K562 (cell line): ENCODE results near the gene CCDC27. TPM values are rescaled to one million over a fixed set of nuclear protein-coding genes. Genes with fewer than 3 reads are reported as not detected.

Source experiments
- BRCA1 ChIP-seq, 2 experiments: fragments of 450-650 bp in 1 of 2; sonication (generic) in 1 of 2; formaldehyde crosslinking in 1 of 2; IDR thresholded peaks; 2 replicates each; pipeline versions ENCODE4 v1.5.0 to v1.6.1; 2017 to 2020; ENCODE audit warnings: mild to moderate bottlenecking in 1 of 2, missing genetic modification reagents in 1 of 2
- ESRRB ChIP-seq: fragments of 250-450 bp; sonication (Bioruptor Pico); IDR thresholded peaks from 2 replicates; pipeline ENCODE4 v1.5.0; 2020; ENCODE audit warnings: mild to moderate bottlenecking, moderate library complexity, borderline replicate concordance
- ETV5 ChIP-seq: sonication (generic); formaldehyde crosslinking; IDR thresholded peaks from 2 replicates; pipeline ENCODE4 v1.4.0; 2020; ENCODE audit warnings: low read depth, mild to moderate bottlenecking, missing genetic modification reagents
- GATAD2B ChIP-seq: fragments of 450-650 bp; IDR thresholded peaks from 2 replicates; pipeline ENCODE4 v1.6.1; 2017; ENCODE audit warnings: mild to moderate bottlenecking, borderline replicate concordance
- MTA1 ChIP-seq: fragments of 450-650 bp; IDR thresholded peaks from 2 replicates; pipeline ENCODE4 v1.6.1; 2017; ENCODE audit warnings: borderline replicate concordance
- NFE2L1 ChIP-seq: fragments of 450-650 bp; IDR thresholded peaks from 2 replicates; pipeline ENCODE4 v1.6.1; 2016; ENCODE audit warnings: missing genetic modification characterization, low read depth, mild to moderate bottlenecking, missing compliant biosample characterization, moderate library complexity, borderline replicate concordance
- NFXL1 ChIP-seq: fragments of 450-650 bp; formaldehyde crosslinking; IDR thresholded peaks from 2 replicates; pipeline ENCODE4 v1.4.0; 2021; ENCODE audit warnings: mild to moderate bottlenecking
- TAL1 ChIP-seq: fragments of 450-650 bp; IDR thresholded peaks from 2 replicates; pipeline ENCODE4 v1.6.1; 2016; ENCODE audit warnings: mild to moderate bottlenecking
- ZFP1 ChIP-seq: fragments of 450-650 bp; formaldehyde crosslinking; IDR thresholded peaks from 2 replicates; pipeline ENCODE4 v1.4.0; 2020; ENCODE audit warnings: mild to moderate bottlenecking, mixed read lengths
- ZNF282 ChIP-seq: sonication (generic); formaldehyde crosslinking; IDR thresholded peaks from 2 replicates; pipeline ENCODE4 v1.8.1; 2023; ENCODE audit warnings: missing genetic modification reagents
- polyA plus RNA-seq, 8 experiments: library from polyadenylated mRNA; depleted of rRNA in 4 of 8; stranded (reverse) in 5 of 8; unstranded in 3 of 8; fragments of >200 nt; fragmentation: Nextera tagmentation in 2 of 8; fragmentation: Illumina TruSeq in 1 of 8; extraction: Ambion mirVana in 2 of 8; extraction: Trizol in 1 of 8; gene quantifications; 2 replicates each; pipeline versions ENCODE4 v1.2.1 to v1.2.3, GENCODE V29; 2011 to 2014; ENCODE audit warnings: inconsistent platforms in 1 of 8, missing spikeins in 1 of 8
- total RNA-seq, 7 experiments: library from RNA; depleted of rRNA in 6 of 7; stranded (reverse); fragments of >200 nt in 6 of 7; fragmentation: Illumina TruSeq in 2 of 7; extraction: Trizol in 2 of 7; gene quantifications; 2 replicates each; pipeline versions ENCODE4 v1.2.1 to v1.2.3, GENCODE V29; 2011 to 2021; ENCODE audit warnings: low replicate concordance in 1 of 7
- TF ChIP-seq, protein P1 (sequence below): fragments of 450-650 bp; IDR thresholded peaks from 2 replicates; pipeline ENCODE4 v1.6.1; 2018; ENCODE audit warnings: mild to moderate bottlenecking, low read depth; ENCODE audit not compliant: partially characterized antibody
- TF ChIP-seq, protein P2 (sequence below): IDR thresholded peaks from 3 replicates; pipeline ENCODE4 v1.6.1; 2011; ENCODE audit warnings: borderline replicate concordance, mild to moderate bottlenecking, moderate library complexity; ENCODE audit not compliant: insufficient read length; ENCODE audit errors: extremely low read depth
- TF ChIP-seq, protein P3 (sequence below): fragments of 450-650 bp; formaldehyde crosslinking; IDR thresholded peaks from 2 replicates; pipeline ENCODE4 v1.4.0; 2020; ENCODE audit warnings: mild to moderate bottlenecking, moderate library complexity
- TF ChIP-seq, protein P4 (sequence below): fragments of 250-450 bp; sonication (Bioruptor Pico); IDR thresholded peaks from 2 replicates; pipeline ENCODE4 v1.4.0; 2020; ENCODE audit warnings: mild to moderate bottlenecking, moderate library complexity
- TF ChIP-seq, protein P5 (sequence below): fragments of 200-800 bp; sonication (Bioruptor generic); IDR thresholded peaks from 2 replicates; pipeline ENCODE4 v1.6.1; 2017; ENCODE audit warnings: missing genetic modification characterization, missing compliant biosample characterization

CCDC27 gene
- total and polyA plus RNA-seq, 9 of the 15 experiments (the other 6 are each of a cell fraction or from before 2014, with no cell fraction given): 0.01 to 0.04 TPM; not detected in 7

DNA sequence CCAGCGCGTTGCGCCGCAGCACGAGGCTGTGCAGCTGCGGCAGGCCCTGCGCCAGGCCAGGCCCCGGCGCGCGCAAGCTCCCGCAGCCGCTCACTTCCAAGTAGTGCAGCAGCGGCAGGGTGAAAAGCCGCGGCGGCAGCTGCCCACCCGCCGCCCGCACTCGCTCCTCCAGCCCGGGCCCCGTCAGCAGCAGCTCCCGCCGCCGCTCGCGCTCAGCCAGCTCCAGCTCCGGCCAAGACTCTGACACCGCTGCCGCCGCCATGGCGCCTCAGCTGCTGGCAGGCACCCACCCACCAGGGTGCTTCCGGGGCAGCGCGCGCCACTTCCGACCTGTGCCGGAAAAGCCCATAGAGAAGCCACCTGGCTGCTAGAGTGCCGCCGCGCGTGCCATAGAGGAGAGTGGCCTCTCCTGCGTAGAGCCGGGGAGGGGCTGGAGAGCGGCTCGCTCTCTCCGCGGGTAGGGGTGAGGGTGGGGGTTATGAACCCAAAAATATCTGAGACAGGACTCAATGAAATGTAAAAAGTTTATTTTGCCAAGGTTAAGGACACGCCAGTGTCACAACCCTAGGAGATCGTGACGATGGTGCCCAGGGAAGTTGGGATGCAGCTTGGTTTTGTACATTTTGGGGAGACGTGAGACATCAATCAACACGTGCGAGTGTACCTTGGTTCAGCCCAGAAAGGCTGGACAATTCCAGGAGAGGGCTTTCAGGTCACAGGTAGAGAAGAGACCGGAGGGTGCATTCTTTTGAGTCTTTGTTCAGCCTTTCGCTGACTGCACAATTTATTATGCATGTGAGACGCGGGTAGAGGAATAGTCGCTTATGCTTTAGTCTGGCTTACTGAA lies 44.2 kb downstream of the CCDC27 start, which contains the start of gene LRRC47 (continued):
- TF ChIP-seq ZNF282 (CRISPR knock-in tag) (no peak), MTA1 (peak; percentile 79), GATAD2B (0 out of 2 replicates have a peak, but pooled peaks have one; percentile 4), TAL1 (0 out of 2 replicates have a peak, but pooled peaks have one; percentile 12), ZFP1 (CRISPR knock-in tag) (no peak), NFE2L1 (tag) (no peak), ESRRB (no peak), BRCA1 (IDR thresholded peaks at IDR 0.05) (no peak), BRCA1 (CRISPR knock-in tag; IDR thresholded peaks at IDR 0.05) (no peak), ETV5 (CRISPR knock-in tag) (peak; percentile 86), NFXL1 (CRISPR knock-in tag) (no peak)
- TF ChIP-seq, protein P1, sequence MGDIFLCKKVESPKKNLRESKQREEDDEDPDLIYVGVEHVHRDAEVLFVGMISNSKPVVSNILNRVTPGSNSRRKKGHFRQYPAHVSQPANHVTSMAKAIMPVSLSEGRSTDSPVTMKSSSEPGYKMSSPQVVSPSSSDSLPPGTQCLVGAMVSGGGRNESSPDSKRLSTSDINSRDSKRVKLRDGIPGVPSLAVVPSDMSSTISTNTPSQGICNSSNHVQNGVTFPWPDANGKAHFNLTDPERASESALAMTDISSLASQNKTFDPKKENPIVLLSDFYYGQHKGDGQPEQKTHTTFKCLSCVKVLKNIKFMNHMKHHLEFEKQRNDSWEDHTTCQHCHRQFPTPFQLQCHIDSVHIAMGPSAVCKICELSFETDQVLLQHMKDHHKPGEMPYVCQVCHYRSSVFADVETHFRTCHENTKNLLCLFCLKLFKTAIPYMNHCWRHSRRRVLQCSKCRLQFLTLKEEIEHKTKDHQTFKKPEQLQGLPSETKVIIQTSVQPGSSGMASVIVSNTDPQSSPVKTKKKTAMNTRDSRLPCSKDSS: no peak
- TF ChIP-seq, protein P2, sequence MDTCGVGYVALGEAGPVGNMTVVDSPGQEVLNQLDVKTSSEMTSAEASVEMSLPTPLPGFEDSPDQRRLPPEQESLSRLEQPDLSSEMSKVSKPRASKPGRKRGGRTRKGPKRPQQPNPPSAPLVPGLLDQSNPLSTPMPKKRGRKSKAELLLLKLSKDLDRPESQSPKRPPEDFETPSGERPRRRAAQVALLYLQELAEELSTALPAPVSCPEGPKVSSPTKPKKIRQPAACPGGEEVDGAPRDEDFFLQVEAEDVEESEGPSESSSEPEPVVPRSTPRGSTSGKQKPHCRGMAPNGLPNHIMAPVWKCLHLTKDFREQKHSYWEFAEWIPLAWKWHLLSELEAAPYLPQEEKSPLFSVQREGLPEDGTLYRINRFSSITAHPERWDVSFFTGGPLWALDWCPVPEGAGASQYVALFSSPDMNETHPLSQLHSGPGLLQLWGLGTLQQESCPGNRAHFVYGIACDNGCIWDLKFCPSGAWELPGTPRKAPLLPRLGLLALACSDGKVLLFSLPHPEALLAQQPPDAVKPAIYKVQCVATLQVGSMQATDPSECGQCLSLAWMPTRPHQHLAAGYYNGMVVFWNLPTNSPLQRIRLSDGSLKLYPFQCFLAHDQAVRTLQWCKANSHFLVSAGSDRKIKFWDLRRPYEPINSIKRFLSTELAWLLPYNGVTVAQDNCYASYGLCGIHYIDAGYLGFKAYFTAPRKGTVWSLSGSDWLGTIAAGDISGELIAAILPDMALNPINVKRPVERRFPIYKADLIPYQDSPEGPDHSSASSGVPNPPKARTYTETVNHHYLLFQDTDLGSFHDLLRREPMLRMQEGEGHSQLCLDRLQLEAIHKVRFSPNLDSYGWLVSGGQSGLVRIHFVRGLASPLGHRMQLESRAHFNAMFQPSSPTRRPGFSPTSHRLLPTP: no peak
- TF ChIP-seq, protein P3, sequence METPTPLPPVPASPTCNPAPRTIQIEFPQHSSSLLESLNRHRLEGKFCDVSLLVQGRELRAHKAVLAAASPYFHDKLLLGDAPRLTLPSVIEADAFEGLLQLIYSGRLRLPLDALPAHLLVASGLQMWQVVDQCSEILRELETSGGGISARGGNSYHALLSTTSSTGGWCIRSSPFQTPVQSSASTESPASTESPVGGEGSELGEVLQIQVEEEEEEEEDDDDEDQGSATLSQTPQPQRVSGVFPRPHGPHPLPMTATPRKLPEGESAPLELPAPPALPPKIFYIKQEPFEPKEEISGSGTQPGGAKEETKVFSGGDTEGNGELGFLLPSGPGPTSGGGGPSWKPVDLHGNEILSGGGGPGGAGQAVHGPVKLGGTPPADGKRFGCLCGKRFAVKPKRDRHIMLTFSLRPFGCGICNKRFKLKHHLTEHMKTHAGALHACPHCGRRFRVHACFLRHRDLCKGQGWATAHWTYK: peak; percentile 67; the same call in 1 of the 2 replicates
- TF ChIP-seq, protein P4, sequence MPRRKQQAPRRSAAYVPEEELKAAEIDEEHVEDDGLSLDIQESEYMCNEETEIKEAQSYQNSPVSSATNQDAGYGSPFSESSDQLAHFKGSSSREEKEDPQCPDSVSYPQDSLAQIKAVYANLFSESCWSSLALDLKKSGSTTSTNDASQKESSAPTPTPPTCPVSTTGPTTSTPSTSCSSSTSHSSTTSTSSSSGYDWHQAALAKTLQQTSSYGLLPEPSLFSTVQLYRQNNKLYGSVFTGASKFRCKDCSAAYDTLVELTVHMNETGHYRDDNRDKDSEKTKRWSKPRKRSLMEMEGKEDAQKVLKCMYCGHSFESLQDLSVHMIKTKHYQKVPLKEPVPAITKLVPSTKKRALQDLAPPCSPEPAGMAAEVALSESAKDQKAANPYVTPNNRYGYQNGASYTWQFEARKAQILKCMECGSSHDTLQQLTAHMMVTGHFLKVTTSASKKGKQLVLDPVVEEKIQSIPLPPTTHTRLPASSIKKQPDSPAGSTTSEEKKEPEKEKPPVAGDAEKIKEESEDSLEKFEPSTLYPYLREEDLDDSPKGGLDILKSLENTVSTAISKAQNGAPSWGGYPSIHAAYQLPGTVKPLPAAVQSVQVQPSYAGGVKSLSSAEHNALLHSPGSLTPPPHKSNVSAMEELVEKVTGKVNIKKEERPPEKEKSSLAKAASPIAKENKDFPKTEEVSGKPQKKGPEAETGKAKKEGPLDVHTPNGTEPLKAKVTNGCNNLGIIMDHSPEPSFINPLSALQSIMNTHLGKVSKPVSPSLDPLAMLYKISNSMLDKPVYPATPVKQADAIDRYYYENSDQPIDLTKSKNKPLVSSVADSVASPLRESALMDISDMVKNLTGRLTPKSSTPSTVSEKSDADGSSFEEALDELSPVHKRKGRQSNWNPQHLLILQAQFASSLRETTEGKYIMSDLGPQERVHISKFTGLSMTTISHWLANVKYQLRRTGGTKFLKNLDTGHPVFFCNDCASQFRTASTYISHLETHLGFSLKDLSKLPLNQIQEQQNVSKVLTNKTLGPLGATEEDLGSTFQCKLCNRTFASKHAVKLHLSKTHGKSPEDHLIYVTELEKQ (CRISPR knock-in tag): no peak
- TF ChIP-seq, protein P5, sequence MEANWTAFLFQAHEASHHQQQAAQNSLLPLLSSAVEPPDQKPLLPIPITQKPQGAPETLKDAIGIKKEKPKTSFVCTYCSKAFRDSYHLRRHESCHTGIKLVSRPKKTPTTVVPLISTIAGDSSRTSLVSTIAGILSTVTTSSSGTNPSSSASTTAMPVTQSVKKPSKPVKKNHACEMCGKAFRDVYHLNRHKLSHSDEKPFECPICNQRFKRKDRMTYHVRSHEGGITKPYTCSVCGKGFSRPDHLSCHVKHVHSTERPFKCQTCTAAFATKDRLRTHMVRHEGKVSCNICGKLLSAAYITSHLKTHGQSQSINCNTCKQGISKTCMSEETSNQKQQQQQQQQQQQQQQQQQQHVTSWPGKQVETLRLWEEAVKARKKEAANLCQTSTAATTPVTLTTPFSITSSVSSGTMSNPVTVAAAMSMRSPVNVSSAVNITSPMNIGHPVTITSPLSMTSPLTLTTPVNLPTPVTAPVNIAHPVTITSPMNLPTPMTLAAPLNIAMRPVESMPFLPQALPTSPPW (CRISPR knock-in tag): peak; percentile 87
